Skeletal muscle tissue (tissue), 5 donors: Measurements from ENCODE around the gene ADAMTS9. TPM values are rescaled to one million over a fixed set of nuclear protein-coding genes. Genes with fewer than 3 reads are reported as not detected.

Experiments used
- H3K27ac ChIP-seq: one replicate; pipeline ENCODE4 v1.7.0; 2013; ENCODE audit warnings: mild to moderate bottlenecking, low read depth, low read length, inconsistent platforms
- H3K27me3 ChIP-seq, 3 donors: one replicate each; pipeline ENCODE4 v1.7.0; 2013; ENCODE audit warnings: low read length in 3 of 3; ENCODE audit not compliant: control insufficient read depth in 3 of 3, insufficient read depth in 3 of 3
- H3K36me3 ChIP-seq, 3 donors: one replicate each; pipeline ENCODE4 v1.7.0; 2013; ENCODE audit warnings: low read length in 3 of 3; ENCODE audit not compliant: control insufficient read depth in 3 of 3, insufficient read depth in 3 of 3
- H3K4me1 ChIP-seq, 3 donors: one replicate each; pipeline ENCODE4 v1.7.0; 2013; ENCODE audit warnings: low read length in 3 of 3, mild to moderate bottlenecking in 3 of 3; ENCODE audit not compliant: control insufficient read depth in 3 of 3, insufficient read depth in 3 of 3
- H3K4me3 ChIP-seq, 3 donors: one replicate each; pipeline ENCODE4 v1.7.0; 2013; ENCODE audit warnings: low read length in 3 of 3
- H3K9ac ChIP-seq, 3 donors: one replicate each; pipeline ENCODE4 v1.7.0; 2013; ENCODE audit warnings: low read length in 3 of 3, mild to moderate bottlenecking in 3 of 3, moderate library complexity in 2 of 3, low read depth in 1 of 3
- H3K9me3 ChIP-seq, 3 donors: one replicate each; pipeline ENCODE4 v1.7.0; 2013; ENCODE audit warnings: low read length in 3 of 3; ENCODE audit not compliant: control insufficient read depth in 3 of 3
- small RNA-seq: library from RNA; depleted of rRNA; stranded (forward); fragments of <200 nt; gene quantifications from one replicate; pipeline ENCODE3, GENCODE V24; 2014
- total RNA-seq: library from RNA; depleted of rRNA; stranded (reverse); fragments of >200 nt; gene quantifications from one replicate; pipeline ENCODE4 v1.2.3, GENCODE V29; 2014
- donor health status: Osteomylitis.

Gene ADAMTS9
- total RNA-seq, 1 donor from 2014 or later = 106 TPM

DNA sequence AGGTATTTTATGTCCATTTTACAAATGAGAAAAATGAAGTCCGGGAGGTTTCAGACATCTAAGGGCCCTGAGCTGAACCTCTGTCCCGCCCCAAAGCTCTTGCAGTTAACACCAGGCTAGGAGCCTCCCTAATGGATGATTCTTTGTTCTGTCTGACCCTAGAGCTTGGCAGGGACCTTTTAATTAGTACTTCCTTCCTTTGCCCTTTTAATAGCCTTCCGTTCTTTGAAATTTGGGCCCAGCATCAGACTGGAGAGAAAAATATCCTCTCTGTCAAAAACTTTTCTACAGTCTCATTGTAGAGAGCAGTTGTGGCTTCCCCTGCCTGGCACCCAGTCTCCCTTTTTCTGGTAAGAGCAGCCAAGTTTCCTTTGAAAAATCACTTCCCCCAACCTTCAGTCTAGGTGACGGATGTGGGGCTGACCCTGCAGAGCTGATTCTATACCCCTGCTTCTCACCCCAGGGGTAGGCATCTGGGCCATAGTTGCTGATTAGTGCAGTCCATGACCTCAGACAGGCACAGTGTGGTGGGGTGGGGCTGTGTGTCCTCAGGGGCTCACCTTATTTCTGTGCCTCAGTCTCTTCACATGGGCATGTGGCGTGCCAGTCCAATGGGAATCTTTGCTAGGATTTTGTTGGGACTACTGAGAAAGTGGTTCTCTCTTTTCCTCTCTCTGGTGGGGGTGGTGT, 220.4 kb downstream of the ADAMTS9 start:
- Histone ChIP-seq H3K27me3 (no peaks in the 10 kb centered on the region), H3K36me3 (no peaks in the 10 kb centered on the region), H3K9ac (no peak overlapping the region), H3K4me3 (no peak overlapping the region), H3K9me3 (no peaks in the 10 kb centered on the region), H3K4me1 (no peaks in the 10 kb centered on the region), H3K27ac (no peak overlapping the region)

Small RNAs within 50 kb of the gene (small RNA-seq; reads per million reads assigned to genes)
- not detected for gene RNU6-739P
